ENCODE data around the gene GBX1. TPM values are rescaled to one million over a fixed set of nuclear protein-coding genes. Genes with fewer than 3 reads are reported as not detected.

GBX1 gene
- total RNA-seq, 2 donors from 2014 or later, result not detected

- intact Hi-C loops (cut with DNase I), result no loop called here
- H3K9me3 ChIP-seq, result no peaks in the 10 kb centered on the region
- ATAC-seq (no peak), DNase-seq (no peak)
- 85 to 88% methylated on average over 9 of the region's 9 CpGs for WGBS, 2 donors
- TF ChIP-seq POLR2A (IDR thresholded peaks at IDR 0.05) (no peak), CTCF (IDR thresholded peaks at IDR 0.05) (no peak)
- H3K36me3 ChIP-seq (replicated peaks in 1 of 2; ENCODE audit: insufficient read depth in 1 of 2, low read depth in 2 of 2), result no peaks in the 10 kb centered on the region
- no peaks in the 10 kb centered on the region for H3K4me1 ChIP-seq
- no peaks in the 10 kb centered on the region for H3K27me3 ChIP-seq
- H3K4me3 ChIP-seq, result no peak overlapping the region
- H3K27ac ChIP-seq, result no peak overlapping the region
These were observed 35.3 kb upstream of the GBX1 start for GRCh38 chr7:151202836-151203235.

GRCh38 chr7:151201751-151202150 is 34.3 kb upstream of the GBX1 start:
- TF ChIP-seq POLR2A (IDR thresholded peaks at IDR 0.05) (no peak), CTCF (IDR thresholded peaks at IDR 0.05) (no peak)
- Histone ChIP-seq H3K4me3 (no peak overlapping the region), H3K36me3 (replicated peaks in 1 of 2; ENCODE audit: insufficient read depth in 1 of 2, low read depth in 2 of 2) (no peaks in the 10 kb centered on the region), H3K27ac (no peak overlapping the region), H3K9me3 (no peaks in the 10 kb centered on the region), H3K27me3 (no peaks in the 10 kb centered on the region), H3K4me1 (no peaks in the 10 kb centered on the region)
- ATAC-seq (no peak), DNase-seq (no peak)
- intact Hi-C loops (cut with DNase I), result no loop called here
- 57 to 62% methylated on average over 4 of the region's 4 CpGs for WGBS, 2 donors

GRCh38 chr7:151201344-151201743 is 33.9 kb upstream of the GBX1 start:
- H3K4me1 ChIP-seq, result no peaks in the 10 kb centered on the region
- no peak overlapping the region for H3K27ac ChIP-seq
- H3K4me3 ChIP-seq, result no peak overlapping the region
- ATAC-seq (no peak), DNase-seq (no peak)
- no peaks in the 10 kb centered on the region for H3K36me3 ChIP-seq (replicated peaks in 1 of 2; ENCODE audit: insufficient read depth in 1 of 2, low read depth in 2 of 2)
- no peaks in the 10 kb centered on the region for H3K27me3 ChIP-seq
- TF ChIP-seq CTCF (IDR thresholded peaks at IDR 0.05) (no peak), POLR2A (IDR thresholded peaks at IDR 0.05) (no peak)
- WGBS, 2 donors, result 59 to 70% methylated on average over 3 of the region's 3 CpGs
- H3K9me3 ChIP-seq, result no peaks in the 10 kb centered on the region
- intact Hi-C loops (cut with DNase I), result no loop called here

GRCh38 chr7:151198945-151199848 is 31.7 kb upstream of the GBX1 start:
- 46 to 66% methylated on average over 24 to 30 of the region's 30 CpGs for WGBS, 2 donors
- Histone ChIP-seq H3K27me3 (no peaks in the 10 kb centered on the region), H3K4me1 (no peaks in the 10 kb centered on the region), H3K9me3 (no peaks in the 10 kb centered on the region), H3K36me3 (replicated peaks in 1 of 2; ENCODE audit: insufficient read depth in 1 of 2, low read depth in 2 of 2) (no peaks in the 10 kb centered on the region), H3K27ac (no peak overlapping the region), H3K4me3 (no peak overlapping the region)
- TF ChIP-seq CTCF (IDR thresholded peaks at IDR 0.05), result no peak
- TF ChIP-seq POLR2A (IDR thresholded peaks at IDR 0.05), result no peak
- intact Hi-C loops (cut with DNase I), result no loop called here
- ATAC-seq (no peak), DNase-seq (no peak)

GRCh38 chr7:151197932-151198331 is 30.4 kb upstream of the GBX1 start:
- intact Hi-C loops (cut with DNase I), result no loop called here
- Histone ChIP-seq H3K9me3 (no peaks in the 10 kb centered on the region), H3K27me3 (no peaks in the 10 kb centered on the region), H3K36me3 (replicated peaks in 1 of 2; ENCODE audit: insufficient read depth in 1 of 2, low read depth in 2 of 2) (no peaks in the 10 kb centered on the region), H3K4me1 (no peaks in the 10 kb centered on the region), H3K27ac (no peak overlapping the region), H3K4me3 (no peak overlapping the region)
- DNase-seq (no peak), ATAC-seq (no peak)
- no peak for TF ChIP-seq POLR2A (IDR thresholded peaks at IDR 0.05)
- TF ChIP-seq CTCF (IDR thresholded peaks at IDR 0.05), result no peak

Data from body of pancreas (tissue), 4 donors.